Activated CD8-positive, alpha-beta memory T cell treated with anti-CD3 and anti-CD28 coated beads, Interleukin-2, amount 10 ng/mL, durations not matched to agents 7 days and 5 days (primary cell): ENCODE data around the gene EIF3I. TPM values are rescaled to one million over a fixed set of nuclear protein-coding genes. Genes with fewer than 3 reads are reported as not detected.
"Not testable (repeated sequence)": the region's sequence is repeated elsewhere in the genome, so short reads cannot be mapped to it uniquely, and the experiment has no call there.

Experiments
- ATAC-seq: fragments of 150-1000 bp; cut with Tn5 transposase; one replicate; pipeline ENCODE4 v1.10.0; 2021; ENCODE audit warnings: moderate library complexity
- CTCF ChIA-PET: fragments of 350-600 bp; sonication (Branson Sonifier 250); formaldehyde crosslinking; loops from one replicate; lab custom pipeline; 2021; ENCODE audit warnings: antibody characterized with exemption; lab: Charles Lee
- DNase-seq: peaks from one replicate; pipeline ENCODE4 v3.0.0-alpha.2; 2020
- H3K27ac Mint-ChIP-seq: one replicate; pipeline ENCODE4 v1.8.0; 2021; ENCODE audit warnings: mild to moderate bottlenecking, mixed read lengths
- H3K27me3 Mint-ChIP-seq: one replicate; pipeline ENCODE4 v1.8.0; 2021; ENCODE audit warnings: mixed read lengths
- H3K36me3 Mint-ChIP-seq: one replicate; pipeline ENCODE4 v1.8.0; 2021; ENCODE audit warnings: mild to moderate bottlenecking, mixed read lengths
- H3K4me1 Mint-ChIP-seq: one replicate; pipeline ENCODE4 v1.8.0; 2021; ENCODE audit warnings: mixed read lengths
- H3K4me3 Mint-ChIP-seq: one replicate; pipeline ENCODE4 v1.8.0; 2021; ENCODE audit warnings: mild to moderate bottlenecking, moderate library complexity, mixed read lengths
- H3K9me3 Mint-ChIP-seq: one replicate; pipeline ENCODE4 v1.8.0; 2022; ENCODE audit warnings: low read depth, mixed read lengths
- total RNA-seq, 2 experiments: library from RNA; stranded (reverse); gene quantifications; one replicate each; pipeline ENCODE4 v1.2.3, GENCODE V29; 2021

EIF3I gene
- total RNA-seq, 2 experiments from 2014 or later, result 162 to 227 TPM

DNA sequence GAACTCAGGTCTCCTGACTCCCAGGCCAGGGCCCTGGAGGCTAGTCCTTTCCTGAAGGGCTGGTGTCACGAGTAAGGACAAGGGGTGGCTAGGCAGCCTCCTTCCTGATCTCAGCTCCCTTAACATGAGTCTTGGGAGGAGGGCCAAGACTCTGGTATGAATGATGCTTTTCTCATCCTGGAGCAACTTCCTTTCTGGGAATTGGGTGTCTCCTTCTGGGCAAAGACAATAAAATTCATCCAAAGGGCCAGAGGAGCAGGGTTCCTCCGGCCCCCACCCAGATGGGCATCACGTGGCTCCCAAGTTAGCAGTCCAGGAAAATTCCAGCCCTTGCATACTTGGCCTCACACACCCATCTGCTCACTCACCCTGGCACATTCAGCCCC, 24.7 kb downstream of the EIF3I start, which contains the start of gene FAM167B:
FAM167B (plus strand) TSS at position 335 of the 386 bp plus-strand sequence. CDS start 200 bp downstream, outside the sequence.
- ATAC-seq, result no peak
- no peaks in the 10 kb centered on the region for H3K27me3 Mint-ChIP-seq
- CTCF ChIA-PET, result interaction anchor here (0.8 to 11.3 kb wide), 7 partner anchors 9 to 147 kb away, joined by 3 to 99 read pairs (median 27); partner anchors contain the start of gene BSDC1
- peaks cover 7% of the 10 kb centered on the region for H3K36me3 Mint-ChIP-seq
- peak within 1 kb of the TSS; percentile 94 for H3K27ac Mint-ChIP-seq
- H3K9me3 Mint-ChIP-seq, result no peaks in the 10 kb centered on the region
- H3K4me1 Mint-ChIP-seq, result peaks cover 53% of the 10 kb centered on the region
- peak within 1 kb of the TSS; percentile 57 for H3K4me3 Mint-ChIP-seq
- no peak for DNase-seq

DNA sequence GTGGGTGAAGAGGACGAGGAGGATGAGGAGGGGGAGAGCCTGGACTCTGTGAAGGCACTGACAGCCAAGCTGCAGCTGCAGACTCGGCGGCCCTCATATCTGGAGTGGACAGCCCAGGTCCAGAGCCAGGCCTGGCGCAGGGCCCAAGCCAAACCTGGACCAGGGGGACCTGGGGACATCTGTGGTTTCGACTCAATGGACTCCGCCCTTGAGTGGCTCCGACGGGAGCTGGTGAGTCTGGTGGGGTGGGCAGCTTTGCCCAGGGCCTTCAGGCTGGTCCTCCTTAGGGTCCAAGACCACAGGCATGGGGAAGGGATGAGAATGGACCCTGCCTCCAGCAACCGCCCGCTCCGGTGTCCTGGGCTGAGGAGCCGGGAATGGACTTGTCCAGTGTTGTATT, 25.2 kb downstream of the EIF3I start:
- peak overlapping the region; percentile 94 for H3K27ac Mint-ChIP-seq
- ATAC-seq, result no peak
- H3K4me3 Mint-ChIP-seq, result no peak overlapping the region
- no peak for DNase-seq
- H3K4me1 Mint-ChIP-seq, result peaks cover 49% of the 10 kb centered on the region
- H3K27me3 Mint-ChIP-seq, result no peaks in the 10 kb centered on the region
- CTCF ChIA-PET, result interaction anchor here (0.8 to 11.3 kb wide), 19 partner anchors 9 to 147 kb away, joined by 3 to 99 read pairs (median 7); partner anchors contain the start of genes BSDC1, HDAC1, IQCC and TXLNA
- H3K9me3 Mint-ChIP-seq, result no peaks in the 10 kb centered on the region
- peaks cover 12% of the 10 kb centered on the region for H3K36me3 Mint-ChIP-seq

DNA sequence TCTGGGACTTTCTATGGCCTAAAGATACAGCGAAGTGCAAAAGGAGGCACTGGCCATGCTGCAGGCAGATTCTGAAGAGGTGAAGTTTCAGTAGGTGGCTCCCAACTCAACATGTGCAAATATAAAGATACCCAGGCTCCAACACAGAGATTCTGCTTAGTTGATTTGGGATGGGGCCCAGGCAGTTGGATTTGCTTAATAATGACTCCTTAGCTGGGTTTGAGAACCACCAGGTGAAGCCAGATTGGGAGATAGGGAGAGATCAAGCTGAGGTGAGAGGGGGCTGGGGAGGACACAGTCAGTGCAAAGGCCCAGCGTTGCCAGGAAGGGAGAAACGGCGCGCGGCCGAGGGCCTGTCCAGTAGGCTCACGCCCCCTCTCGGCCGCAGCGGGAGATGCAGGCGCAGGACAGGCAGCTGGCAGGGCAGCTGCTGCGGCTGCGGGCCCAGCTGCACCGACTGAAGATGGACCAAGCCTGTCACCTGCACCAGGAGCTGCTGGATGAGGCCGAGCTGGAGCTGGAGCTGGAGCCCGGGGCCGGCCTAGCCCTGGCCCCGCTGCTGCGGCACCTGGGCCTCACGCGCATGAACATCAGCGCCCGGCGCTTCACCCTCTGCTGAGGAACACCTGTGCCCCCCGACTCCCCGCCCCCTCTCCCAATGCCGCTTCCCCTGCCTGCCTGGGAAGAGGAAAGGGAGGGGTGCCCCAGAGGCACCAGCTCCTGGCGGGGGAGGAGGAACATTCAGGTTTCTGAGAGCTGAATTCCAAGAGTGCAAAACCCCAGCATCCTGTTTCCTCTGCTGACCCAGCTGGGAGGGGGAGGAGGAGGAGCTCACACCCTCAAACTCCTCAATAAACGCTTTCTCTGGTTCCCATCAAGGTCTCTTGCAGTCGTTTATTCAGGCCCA, 26.0 kb downstream of the EIF3I start:
- peaks cover 19% of the 10 kb centered on the region for H3K36me3 Mint-ChIP-seq
- DNase-seq (peak; percentile 90), ATAC-seq (peak; percentile 38)
- H3K4me1 Mint-ChIP-seq, result peaks cover 47% of the 10 kb centered on the region
- no peaks in the 10 kb centered on the region for H3K27me3 Mint-ChIP-seq
- H3K4me3 Mint-ChIP-seq, result peak overlapping the region; percentile 57
- H3K9me3 Mint-ChIP-seq, result no peaks in the 10 kb centered on the region
- H3K27ac Mint-ChIP-seq, result peak overlapping the region; percentile 94
- CTCF ChIA-PET, result interaction anchor here (0.6 to 11.3 kb wide), 35 partner anchors 10 to 191 kb away, joined by 3 to 99 read pairs (median 4); partner anchors contain the start of genes BSDC1, CCDC28B, HDAC1 and IQCC

DNA sequence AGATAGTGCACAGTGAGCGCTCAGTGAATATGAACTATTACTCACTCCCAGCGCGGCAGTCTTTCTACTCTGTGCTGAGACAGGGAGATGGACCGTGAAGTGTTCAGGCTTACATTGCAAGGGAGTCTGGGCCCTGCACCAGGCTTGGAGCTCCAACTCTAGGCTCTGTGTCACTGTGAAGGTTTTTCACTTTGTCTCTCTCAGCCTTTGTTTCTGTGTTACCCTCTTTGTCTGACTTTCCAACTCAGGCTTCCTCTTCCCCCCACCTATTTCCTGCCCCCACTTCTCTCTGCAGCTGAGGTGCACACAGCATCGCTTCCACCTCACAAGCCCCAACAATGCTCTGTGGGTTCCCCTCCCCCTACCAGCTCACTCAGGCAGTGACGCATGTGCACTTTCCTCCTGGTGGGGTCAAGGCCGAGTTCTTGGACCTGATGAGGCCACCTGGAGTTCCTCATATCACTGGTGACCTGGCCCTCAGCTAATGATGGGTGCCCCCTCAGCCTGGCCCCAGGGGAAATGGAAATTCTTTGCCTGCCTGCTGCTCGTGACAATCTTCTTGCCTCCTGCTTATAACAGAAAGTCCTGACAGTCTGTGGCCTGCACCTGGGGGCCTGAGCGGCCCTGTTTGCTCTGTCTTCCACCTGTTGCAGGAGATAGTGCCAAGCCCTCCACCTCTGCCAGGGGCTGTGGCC, 27.8 kb downstream of the EIF3I start:
- ATAC-seq (peak; percentile 67), DNase-seq (peak; percentile 94)
- Mint-ChIP-seq H3K36me3 (peaks cover 32% of the 10 kb centered on the region), H3K27ac (peak overlapping the region; percentile 94), H3K4me3 (peak overlapping the region; percentile 97), H3K4me1 (peaks cover 54% of the 10 kb centered on the region), H3K9me3 (no peaks in the 10 kb centered on the region), H3K27me3 (no peaks in the 10 kb centered on the region)
- CTCF ChIA-PET, result interaction anchor here (0.9 to 11.3 kb wide), 15 partner anchors 10 to 246 kb away, joined by 3 to 99 read pairs (median 14); partner anchors contain the start of genes CCDC28B, HDAC1 and MARCKSL1

DNA sequence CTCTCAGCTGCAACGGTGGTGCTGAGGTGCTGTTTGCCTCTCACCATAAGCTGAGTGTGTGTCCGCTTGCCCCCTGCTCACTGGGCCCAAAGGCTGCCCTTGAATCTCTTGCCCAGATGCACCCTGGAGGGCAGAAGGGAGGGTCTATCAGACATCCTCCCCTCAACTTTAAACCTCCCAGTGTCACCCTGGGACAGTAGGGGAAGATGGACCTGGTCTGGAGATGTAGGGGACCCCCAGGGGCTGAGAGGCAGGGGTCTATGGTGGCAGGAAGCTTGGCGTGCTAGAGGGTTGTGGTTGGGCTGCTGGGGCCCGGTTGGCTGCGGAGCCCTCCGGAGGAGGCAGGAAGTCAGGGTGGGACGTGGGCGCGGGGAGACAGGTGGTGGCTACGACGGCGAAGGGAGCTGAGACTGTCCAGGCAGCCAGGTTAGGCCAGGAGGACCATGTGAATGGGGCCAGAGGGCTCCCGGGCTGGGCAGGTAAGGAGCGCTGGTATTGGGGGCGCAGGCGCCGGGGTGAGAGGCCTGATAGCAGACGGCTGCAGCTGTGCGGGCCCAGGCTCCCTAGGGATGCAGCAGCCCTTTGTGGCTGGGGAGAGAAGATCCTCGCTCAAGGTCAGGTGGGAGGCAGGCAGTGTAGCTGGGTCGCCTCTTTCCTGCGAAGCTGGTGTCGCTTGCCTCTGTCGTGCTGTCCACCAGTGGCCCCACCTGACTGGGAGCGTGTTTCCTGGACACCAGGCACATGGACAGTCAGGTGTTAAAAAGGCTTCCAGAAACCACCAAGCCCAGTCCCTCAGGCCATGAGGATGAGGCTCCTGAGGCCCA, 28.9 kb downstream of the EIF3I start, which contains the start of gene LCK:
LCK (plus strand) TSS at position 373 of the 824 bp plus-strand sequence. CDS start 23,065 bp downstream, outside the sequence.
- DNase-seq (peak; percentile 89), ATAC-seq (peak; percentile 27)
- Mint-ChIP-seq H3K4me3 (peak within 1 kb of the TSS; percentile 97), H3K27ac (peak within 1 kb of the TSS; percentile 94), H3K4me1 (peaks cover 57% of the 10 kb centered on the region), H3K9me3 (no peaks in the 10 kb centered on the region), H3K27me3 (no peaks in the 10 kb centered on the region), H3K36me3 (peaks cover 38% of the 10 kb centered on the region)
- CTCF ChIA-PET, result interaction anchor here (0.7 to 11.3 kb wide), 13 partner anchors 9 to 247 kb away, joined by 3 to 99 read pairs (median 14); partner anchors contain the start of genes CCDC28B, HDAC1 and TXLNA

DNA sequence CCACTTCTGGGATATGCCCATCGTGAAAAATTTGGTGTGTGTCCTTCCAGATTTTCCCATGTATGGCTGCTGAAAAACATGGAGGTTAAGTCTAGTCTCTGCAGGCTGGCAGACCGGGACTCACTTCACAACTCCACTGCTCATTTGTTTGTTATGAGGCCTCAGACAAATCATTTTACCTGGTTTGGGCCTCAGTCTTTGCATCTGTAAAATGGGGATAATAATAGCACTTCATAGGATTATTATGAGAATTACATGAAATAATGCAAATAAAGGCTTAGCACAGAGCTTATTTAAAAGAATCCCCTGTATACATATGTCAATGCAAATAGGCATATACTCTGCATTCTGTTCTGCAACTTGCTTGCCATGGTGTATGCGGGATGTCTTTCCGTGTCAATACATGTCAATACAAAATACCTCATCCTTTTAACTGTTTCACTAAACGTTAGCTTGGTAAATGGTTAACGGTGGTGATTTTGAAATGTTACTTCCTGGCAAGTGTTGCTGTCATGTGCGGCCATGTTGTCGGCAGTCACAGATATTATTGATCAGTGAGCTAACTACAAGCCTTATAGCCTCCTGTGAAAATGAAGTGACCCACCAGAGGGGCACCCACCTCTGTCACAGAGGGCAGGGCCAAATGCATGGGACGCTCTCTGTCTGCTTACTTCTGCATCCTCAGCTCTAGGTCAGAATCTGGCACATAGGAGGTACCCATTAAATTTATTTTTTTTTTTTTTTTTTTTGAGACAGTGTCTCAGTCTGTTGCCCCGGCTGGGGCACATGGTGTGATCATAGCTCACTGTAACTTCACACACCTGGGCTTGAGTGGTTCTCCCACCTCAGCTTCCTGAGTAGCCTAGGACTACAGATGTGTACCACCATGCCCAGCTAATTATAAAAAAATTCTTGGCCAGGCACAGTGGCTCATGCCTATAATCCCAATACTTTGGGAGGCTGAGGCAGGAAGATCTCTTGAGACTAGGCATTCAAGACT, 33.2 kb downstream of the EIF3I start:
- Mint-ChIP-seq H3K9me3 (no peaks in the 10 kb centered on the region), H3K27me3 (no peaks in the 10 kb centered on the region), H3K4me1 (peaks cover 45% of the 10 kb centered on the region), H3K27ac (peak overlapping the region; percentile 94), H3K4me3 (peak overlapping the region; percentile 97), H3K36me3 (peaks cover 60% of the 10 kb centered on the region)
- CTCF ChIA-PET, result interaction anchor here (0.9 to 11.3 kb wide), 7 partner anchors 8 to 40 kb away, joined by 3 to 99 read pairs (median 10); partner anchors contain the start of genes FAM167B, HDAC1 and LCK
- ATAC-seq (peak; percentile 20), DNase-seq (peak; percentile 70)

DNA sequence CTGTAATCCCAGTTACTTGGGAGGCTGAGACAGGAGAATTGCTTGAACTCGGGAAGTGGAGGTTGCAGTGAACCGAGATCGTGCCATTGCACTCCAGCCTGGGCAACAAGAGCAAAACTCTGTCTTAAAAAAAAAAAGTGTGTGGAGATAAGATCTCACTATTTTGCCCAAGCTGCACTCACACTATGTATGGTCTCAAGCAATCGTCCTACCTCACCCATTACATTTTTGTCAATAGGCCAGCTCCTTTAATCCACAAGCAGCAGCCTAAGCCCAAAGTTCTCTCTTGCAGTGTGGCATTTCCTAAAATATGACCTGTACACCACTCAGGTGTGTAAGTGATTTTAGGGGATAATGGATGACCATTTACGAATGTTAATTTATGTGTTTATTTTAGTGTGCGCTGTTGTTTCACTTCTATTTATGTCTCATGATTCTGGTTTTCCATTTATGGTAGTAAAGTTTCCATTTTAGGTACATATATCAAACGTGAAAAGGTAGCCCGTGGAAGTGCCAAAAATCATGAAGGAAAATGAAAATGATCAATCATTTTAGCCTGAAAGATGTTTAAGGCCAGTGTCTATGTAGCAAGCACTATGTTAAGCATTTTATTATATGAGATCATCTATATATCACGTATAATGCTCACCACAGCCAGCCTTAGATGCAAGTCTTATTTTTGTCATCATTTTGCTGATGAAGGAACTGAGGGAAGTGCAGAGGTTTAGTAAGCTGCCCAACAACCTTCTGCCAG, 34.4 kb downstream of the EIF3I start:
- Mint-ChIP-seq H3K4me1 (peaks cover 43% of the 10 kb centered on the region), H3K9me3 (no peaks in the 10 kb centered on the region), H3K27me3 (no peaks in the 10 kb centered on the region), H3K27ac (peak overlapping the region; percentile 93), H3K36me3 (peaks cover 60% of the 10 kb centered on the region), H3K4me3 (peak overlapping the region; percentile 75)
- CTCF ChIA-PET, result interaction anchor here (1.0 to 11.3 kb wide), 5 partner anchors 8 to 41 kb away, joined by 3 to 99 read pairs (median 15); partner anchors contain the start of genes FAM167B and LCK
- ATAC-seq (peak; percentile 28), DNase-seq (no peak)

DNA sequence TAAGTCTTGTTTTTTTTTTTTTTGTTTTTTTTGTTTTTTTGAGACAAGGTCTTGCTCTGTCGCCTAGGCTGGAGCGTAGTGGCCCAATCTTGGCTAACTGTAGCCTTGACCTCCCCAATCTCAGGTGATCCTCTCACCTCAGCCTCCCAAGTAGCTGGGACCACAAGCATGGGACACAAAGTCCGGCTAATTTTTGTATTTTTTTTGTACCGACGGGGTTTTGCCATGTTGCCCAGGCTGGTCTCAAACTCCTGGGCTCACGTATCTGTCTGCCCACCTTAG, 35.0 kb downstream of the EIF3I start:
- H3K27ac Mint-ChIP-seq, result peak overlapping the region; percentile 93
- DNase-seq, result no peak
- no peaks in the 10 kb centered on the region for H3K9me3 Mint-ChIP-seq
- H3K4me3 Mint-ChIP-seq, result peak overlapping the region; percentile 75
- H3K36me3 Mint-ChIP-seq, result peaks cover 55% of the 10 kb centered on the region
- H3K4me1 Mint-ChIP-seq, result peaks cover 44% of the 10 kb centered on the region
- H3K27me3 Mint-ChIP-seq, result no peaks in the 10 kb centered on the region
- ATAC-seq, result no peak
- CTCF ChIA-PET, result interaction anchor here (1.0 to 11.3 kb wide), 3 partner anchors 8 to 34 kb away, joined by 3 to 94 read pairs (median 15); partner anchors contain the start of genes FAM167B and LCK

DNA sequence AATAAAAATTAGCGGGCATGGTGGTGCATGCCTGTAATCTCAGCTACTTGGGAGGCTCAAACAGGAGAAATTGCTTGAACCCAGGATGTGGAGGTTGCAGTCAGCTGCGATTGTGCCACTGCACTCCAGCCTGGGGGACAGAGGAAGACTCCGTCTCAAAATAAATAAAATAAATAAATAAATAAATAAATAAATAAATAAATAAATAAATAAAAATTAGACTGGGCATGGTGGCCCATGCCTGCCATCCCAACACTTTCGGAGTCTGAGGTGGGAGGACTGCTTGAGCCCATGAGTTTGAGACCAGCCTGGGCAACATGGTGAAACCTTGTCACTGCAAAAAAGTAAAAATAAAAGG, 41.0 kb downstream of the EIF3I start:
- ATAC-seq, H3K4me3 Mint-ChIP-seq, H3K27me3 Mint-ChIP-seq, DNase-seq, H3K9me3 Mint-ChIP-seq: not testable (repeated sequence)
- Mint-ChIP-seq H3K4me1 (peaks cover 55% of the 10 kb centered on the region), H3K27ac (peak overlapping the region; percentile 85), H3K36me3 (peaks cover 35% of the 10 kb centered on the region)
- CTCF ChIA-PET, result interaction anchor here (0.9 to 11.3 kb wide), 4 partner anchors 8 to 29 kb away, joined by 3 to 94 read pairs (median 6); partner anchors contain the start of genes FAM167B, HDAC1 and LCK

DNA sequence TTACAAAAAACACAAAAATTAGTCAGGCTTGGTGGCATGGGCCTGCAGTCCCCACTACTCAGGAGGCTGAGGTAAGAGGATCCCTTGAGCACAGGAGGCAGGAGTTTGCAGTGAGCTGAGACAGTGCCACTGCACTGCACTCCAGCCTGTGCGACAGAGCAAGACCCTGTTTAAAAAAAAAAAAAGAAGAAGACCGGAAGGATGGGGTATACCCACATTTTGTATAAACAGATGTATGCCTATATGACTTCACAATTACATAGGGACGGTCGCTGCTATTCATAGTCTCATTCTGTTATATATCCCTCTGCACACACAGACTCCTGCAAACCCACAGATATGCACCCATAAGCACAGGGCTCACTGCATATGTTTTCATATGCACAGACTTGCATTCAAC, 41.5 kb downstream of the EIF3I start:
- peak overlapping the region; percentile 22 for H3K4me3 Mint-ChIP-seq

More for the DNA sequence above, 41.5 kb downstream of the EIF3I start:
- Mint-ChIP-seq H3K36me3 (peaks cover 33% of the 10 kb centered on the region), H3K27ac (peak overlapping the region; percentile 85), H3K27me3 (no peaks in the 10 kb centered on the region), H3K9me3 (no peaks in the 10 kb centered on the region), H3K4me1 (peaks cover 54% of the 10 kb centered on the region)
- DNase-seq, result peak; percentile 70
- peak; percentile 86 for ATAC-seq
- CTCF ChIA-PET, result interaction anchor here (1.5 to 11.3 kb wide), 4 partner anchors 8 to 28 kb away, joined by 5 to 94 read pairs (median 10); partner anchors contain the start of genes FAM167B, HDAC1 and LCK
